Measurements from ENCODE around the gene MLIP.
"Not testable (repeated sequence)": the region's sequence is repeated elsewhere in the genome, so short reads cannot be mapped to it uniquely, and the experiment has no call there.

MLIP gene, protein sequence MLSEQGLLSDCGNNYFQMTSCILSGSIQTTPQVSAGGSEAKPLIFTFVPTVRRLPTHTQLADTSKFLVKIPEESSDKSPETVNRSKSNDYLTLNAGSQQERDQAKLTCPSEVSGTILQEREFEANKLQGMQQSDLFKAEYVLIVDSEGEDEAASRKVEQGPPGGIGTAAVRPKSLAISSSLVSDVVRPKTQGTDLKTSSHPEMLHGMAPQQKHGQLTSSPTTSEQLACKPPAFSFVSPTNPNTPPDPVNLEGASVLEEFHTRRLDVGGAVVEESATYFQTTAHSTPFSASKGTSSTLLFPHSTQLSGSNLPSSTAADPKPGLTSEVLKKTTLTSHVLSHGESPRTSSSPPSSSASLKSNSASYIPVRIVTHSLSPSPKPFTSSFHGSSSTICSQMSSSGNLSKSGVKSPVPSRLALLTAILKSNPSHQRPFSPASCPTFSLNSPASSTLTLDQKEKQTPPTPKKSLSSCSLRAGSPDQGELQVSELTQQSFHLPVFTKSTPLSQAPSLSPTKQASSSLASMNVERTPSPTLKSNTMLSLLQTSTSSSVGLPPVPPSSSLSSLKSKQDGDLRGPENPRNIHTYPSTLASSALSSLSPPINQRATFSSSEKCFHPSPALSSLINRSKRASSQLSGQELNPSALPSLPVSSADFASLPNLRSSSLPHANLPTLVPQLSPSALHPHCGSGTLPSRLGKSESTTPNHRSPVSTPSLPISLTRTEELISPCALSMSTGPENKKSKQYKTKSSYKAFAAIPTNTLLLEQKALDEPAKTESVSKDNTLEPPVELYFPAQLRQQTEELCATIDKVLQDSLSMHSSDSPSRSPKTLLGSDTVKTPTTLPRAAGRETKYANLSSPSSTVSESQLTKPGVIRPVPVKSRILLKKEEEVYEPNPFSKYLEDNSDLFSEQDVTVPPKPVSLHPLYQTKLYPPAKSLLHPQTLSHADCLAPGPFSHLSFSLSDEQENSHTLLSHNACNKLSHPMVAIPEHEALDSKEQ

DNA sequence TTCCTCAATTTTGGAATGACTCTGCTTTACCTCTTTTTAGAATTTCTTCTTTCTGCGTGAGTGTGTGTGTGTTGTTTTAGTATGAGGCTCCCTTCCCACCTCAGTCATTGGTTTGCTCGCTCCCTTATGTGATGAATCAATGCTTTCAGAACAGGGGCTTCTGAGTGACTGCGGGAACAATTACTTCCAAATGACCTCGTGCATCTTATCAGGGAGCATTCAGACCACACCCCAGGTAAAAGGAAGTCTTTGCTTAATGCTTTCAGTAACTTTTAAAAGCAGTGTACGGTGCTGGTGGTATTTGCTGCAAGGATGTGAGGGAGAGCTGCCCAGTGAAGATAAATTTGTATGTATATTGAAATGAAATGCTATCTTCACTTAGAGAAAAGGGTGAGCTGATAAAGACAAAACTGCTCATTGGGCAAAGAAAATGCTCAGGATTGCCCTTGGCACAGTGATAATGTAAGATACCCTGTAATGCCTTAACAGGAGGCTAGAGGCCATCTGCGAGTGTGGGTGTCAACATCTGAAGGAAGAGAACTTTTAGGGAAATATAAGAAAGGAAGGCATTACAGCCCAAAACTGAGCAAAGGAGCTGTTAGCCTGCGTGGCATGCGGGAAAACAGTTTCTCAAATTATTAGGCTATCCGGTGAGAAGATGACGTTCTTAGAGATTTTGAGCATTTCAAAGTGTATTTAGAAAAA lies at the start of gene MLIP:
TSS of gene MLIP (plus strand) at position 103 of the 705 bp plus-strand sequence. CDS start at position 140, 37 bp downstream.
- no peak for DNase-seq (ENCODE audit: low spot score)

DNA sequence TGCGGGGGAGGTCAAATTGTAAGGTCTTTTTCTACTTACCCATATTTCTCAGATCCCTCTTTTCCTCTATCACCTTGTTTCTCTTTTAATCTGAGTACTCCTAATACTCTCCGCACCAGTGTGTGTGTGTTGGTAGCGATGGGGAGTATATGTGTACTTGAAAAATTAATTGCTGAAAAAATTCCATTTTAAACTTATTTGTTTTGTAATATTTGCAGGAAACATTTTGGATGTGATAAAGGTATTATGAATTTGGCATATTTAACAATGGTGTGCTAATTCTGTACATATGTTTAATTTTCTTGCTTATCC lies 48.1 kb upstream of the MLIP start:
- no peak for DNase-seq (ENCODE audit: low spot score)

DNA sequence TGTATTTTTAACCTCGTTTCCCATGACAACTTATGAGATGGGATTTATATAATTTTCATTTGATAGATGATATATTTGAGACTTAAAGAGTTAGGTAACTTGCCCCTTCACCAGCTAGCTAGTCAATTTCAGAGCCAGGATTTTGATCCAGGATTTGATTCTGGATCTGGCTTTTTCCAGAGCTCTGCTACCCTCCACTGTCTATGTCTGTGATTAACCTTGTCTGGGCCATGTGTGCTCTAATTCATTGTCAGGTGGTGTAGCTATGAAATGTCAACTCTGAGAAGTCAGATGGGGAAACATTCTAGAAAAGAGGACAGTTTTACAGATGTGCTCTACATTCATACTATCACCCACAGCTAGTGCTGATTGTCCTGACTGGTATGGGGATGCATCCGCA lies 42.5 kb upstream of the MLIP start:
- no peak for DNase-seq (ENCODE audit: low spot score)

DNA sequence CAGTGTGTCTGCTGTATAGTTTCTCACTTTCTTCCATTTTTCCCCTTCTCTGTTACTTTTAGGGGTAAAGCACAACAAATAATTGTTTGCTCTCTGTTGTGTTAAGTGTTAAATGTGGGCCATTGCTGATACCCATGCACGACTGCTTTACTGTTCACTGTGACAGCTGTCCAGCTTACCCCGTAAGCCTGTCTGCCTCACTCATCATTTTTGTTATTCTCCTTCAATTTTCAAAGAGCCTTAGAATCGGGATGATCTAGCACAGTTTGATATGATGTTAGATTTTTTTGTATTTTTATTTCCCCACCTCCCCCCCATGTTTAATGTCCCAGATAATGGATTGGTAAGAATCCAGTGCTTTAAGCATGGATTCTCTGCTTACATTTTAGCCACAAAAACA lies 41.2 kb upstream of the MLIP start:
- no peak for DNase-seq (ENCODE audit: low spot score)

DNA sequence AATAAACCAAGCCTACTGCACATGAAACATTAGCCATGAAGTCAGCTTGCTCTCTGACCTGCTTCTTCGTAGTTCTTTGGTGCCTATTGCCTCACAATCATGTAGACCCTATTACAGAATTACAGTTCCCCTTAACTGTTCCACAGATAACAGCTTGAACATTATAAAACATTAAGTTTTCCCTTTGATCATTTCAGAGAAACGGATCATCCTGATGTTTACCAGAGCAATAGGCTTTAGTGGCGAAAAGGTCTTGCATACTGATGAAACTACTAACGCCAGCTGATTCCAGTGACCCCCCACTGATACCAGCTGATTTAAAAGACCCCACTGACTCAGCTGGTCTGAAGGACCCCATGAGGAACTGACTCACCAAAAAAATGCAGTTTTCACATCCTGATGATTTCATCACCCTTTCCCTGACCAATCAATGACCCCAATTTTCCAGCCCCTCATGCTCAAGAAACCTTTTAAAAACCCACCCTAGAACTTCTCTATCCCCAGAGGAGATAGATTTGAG lies 39.4 kb upstream of the MLIP start:
- DNase-seq (ENCODE audit: low spot score): no peak

DNA sequence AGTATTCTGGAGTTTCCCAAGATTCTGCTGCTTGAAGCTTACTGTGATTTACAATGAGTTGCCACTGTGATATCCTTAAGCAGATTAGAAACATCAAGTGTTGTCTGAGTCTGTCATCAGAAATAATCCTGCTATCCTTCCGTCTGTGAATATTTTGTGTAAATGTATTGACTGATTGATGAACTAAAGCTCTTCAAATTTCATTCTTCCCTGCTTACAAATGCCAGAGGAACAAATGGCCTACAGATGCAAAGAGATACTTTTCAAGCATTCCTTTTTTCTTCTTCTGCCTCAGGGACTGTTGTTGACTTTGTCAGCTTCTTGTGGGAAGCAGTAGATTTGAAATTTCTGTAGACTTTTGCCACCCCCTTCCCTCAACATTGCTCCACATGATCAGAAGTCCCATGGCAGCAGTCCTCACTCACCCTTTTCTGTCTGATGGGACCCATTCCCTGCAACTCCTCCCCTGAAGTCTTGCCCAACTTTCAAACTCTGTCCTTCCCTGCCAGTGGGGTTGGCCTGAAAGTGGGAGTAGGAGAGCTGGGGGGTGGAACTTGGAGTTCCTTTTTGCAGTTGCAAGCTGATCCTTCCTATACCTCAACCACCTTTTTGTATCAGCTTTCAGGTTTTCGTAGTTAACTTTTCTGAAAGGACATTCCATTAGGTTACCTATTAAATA lies 38.5 kb upstream of the MLIP start:
- DNase-seq (ENCODE audit: low spot score): no peak

DNA sequence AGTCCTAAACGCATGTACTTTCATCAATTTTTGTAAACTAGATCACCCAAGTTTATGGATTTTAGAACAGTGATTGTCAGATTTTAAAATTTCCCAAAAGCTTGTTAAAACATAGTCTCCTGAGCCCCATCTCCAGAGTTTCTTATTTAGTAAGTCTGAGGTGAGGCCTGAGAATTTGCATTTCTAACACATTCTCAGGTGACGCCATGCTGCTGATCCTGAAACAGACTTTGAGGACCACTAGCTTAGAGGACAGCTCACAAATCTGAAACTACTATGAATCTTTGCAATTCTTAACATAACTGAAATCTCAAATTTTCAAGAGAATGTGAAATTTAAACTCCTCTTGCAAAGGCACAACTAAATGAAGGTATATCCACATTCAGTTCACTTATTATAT lies 37.8 kb upstream of the MLIP start:
- no peak for DNase-seq (ENCODE audit: low spot score)

DNA sequence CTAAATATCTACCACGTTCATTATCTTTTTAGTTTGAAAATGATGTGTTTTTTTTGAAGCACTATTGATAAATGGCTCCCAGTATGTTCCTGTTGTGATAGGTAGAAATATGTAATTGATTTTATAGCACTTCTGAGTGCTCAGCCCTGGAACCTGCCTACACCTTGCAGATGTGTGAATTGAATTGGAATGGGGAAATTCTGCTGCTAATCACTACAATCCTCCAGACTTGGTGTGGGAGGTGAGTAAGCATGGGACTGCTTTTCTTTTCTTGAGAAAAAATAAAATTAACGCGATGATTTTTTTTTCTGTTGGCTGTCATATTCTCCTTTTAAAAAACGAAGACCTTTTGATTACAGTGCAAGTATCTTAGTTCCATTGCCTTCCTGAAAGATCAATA lies 37.1 kb upstream of the MLIP start:
- DNase-seq (ENCODE audit: low spot score): no peak

DNA sequence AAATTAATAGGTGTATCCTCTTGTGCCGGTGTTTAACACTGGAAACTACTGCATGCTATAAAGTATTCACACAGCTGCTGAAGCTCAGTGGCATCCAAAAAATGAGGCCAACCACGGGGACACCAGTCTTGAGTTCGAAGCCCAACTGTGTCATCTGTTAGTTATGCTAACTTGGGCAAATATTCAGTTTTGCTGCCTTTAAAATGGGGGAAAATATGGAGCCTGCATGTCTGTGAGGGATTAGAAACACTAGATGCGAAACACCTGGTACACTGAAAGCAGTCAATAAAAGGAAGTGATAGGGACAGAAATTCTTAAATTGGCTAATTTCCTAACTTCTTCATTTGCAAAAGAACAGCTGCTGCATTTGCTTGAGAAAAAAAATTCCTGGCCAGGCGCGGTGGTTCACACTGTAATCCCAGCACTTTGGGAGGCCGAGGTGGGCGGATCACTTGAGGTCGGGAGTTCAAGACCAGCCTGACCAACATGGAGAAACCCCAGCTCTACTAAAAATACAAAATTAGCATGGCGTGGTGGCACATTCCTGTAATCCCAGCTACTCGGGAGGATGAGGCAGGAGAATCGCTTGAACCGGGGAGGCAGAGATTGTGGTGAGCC lies 36.6 kb upstream of the MLIP start:
- no peak for DNase-seq (ENCODE audit: low spot score)

DNA sequence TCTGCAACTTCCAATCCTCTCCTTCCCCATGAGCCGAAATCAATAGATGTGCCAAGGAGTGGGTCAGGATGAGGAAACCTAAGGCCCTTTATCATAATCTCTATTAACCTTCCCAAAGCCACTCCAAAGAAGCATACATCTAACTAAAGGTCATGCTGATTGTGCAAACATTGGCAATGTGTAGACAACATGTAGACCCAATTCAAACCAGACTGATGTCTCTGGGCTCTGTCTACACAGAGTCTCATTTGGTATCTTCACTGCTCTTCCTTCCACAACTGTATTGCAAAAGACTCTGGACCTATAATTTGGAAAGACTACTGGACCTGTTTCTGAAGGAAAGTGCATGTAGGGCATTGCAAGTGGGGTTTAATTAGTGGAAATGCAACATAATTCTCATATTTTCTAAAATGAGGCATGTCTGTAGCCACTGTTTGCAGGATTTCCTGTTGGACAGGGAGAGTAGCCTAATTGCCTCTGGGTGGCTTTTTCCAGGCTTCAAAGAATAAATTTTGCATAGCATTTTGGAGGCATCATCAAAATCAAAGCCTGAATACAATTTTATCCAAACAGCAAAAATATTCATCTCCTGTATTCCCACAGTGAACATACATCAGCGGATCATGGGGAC lies 35.0 kb upstream of the MLIP start:
- DNase-seq (ENCODE audit: low spot score): no peak

DNA sequence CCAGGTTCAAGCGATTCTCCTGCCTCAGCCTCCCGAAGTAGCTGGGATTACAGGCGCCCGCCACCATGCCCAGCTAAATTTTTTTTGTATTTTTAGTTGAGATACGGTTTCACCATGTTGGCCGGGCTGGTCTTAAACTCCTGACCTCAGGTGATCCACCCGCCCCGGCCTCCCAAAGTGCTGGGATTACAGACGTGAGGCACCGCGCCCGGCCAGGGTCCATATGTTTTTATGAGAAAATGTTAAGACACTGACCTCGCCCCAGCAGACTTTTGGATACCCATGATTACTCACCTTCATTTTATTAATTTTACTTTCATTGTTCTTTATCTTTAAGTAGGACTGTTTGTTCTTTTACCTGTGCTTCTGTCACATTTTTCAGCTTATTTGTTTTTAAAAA lies 29.7 kb upstream of the MLIP start:
- not testable (repeated sequence) for DNase-seq (ENCODE audit: low spot score)

DNA sequence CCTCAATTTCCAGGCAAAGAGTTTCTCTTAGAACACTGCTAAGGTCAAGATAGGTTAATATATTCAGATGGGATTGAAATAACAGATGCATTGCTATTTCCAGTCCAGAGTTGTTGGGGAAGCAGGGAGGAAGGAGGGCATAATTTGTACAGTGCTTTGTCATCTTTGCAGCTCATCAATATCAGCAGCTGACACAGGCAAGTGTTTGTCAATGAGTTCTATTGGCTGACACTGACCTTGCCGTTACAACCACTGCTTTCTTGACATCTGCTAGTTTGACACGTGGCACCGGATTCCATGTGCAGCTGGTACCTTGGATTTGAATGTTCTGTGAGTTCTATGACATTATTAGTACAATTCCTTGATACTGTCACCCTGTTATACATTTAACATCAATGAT lies 28.0 kb upstream of the MLIP start:
- no peak for DNase-seq (ENCODE audit: low spot score)

DNA sequence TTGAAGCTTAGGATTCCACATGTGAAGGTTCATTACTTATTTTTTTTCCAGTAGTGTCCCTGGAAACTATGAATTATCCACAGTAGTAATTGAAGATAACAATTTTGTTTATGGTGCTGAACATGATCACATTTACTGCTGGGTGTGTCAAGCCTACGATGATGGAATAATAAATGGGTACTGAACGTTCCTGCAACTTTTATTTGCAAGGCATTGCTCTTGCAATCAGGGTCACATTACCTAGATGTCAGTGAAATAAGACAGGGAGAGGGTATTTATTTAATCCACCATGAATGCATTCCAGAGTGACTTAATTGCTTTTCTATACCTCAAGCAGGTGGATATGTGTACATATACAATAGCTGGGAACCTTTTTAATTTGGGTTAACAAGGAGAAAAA lies 27.0 kb upstream of the MLIP start:
- no peak for DNase-seq (ENCODE audit: low spot score)

DNA sequence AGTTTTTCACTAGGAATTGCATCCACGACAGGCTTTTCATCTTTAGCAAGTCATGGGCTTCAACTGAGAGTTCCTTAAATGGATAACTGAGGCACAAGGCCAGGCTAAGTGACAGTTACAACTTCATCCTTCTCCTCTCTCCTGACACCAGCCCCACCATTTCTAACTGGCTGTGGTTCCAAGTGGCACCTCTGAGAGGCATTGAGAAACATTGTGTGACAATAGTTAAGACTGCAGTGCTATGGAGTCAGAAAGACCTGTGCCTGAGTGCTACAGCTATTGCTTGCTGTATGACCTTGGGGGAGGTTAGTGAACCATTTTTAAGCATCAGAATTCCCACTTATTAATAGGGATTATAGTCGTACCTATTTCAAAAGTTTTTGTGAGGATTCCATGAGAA lies 26.2 kb upstream of the MLIP start:
- no peak for DNase-seq (ENCODE audit: low spot score)

DNA sequence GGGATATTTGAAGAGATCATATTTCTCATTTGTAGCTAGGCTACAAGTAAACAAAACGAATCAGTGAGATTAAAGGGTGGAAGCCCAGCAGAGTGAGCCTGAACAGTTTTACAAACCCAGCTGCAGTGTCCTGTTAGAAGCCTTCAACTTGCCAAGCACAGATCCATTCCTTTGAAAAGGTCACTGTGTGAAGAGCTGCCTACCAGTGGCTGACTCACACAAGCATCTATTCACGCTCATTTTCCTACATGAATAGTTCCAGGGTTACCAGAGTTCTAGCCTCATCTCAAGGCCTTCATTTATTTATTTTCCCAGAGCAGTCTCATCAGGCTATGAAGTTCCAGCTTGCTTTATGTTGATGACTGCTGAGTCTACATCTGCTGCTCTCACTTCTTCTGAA lies 25.7 kb upstream of the MLIP start:
- DNase-seq (ENCODE audit: low spot score): peak; percentile 7

DNA sequence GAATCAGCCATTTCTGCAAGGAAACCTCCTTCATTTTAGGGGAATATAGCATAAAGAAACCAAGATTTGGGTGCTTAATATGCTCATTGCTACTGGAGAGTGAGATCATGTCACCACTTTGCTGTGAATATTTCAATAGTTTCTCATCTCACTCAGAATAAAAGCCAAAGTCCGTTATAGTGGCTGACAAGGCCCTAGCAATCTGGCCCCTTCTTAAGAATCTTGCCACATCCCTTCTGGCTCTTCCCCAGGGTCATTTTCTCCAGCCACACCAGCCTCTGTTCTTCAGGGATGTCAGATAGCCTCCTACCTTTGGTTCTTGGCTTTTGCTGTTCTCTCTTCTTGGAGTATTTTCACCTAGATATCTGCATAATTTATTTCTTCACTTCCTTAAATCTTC lies 24.8 kb upstream of the MLIP start:
- no peak for DNase-seq (ENCODE audit: low spot score)

DNA sequence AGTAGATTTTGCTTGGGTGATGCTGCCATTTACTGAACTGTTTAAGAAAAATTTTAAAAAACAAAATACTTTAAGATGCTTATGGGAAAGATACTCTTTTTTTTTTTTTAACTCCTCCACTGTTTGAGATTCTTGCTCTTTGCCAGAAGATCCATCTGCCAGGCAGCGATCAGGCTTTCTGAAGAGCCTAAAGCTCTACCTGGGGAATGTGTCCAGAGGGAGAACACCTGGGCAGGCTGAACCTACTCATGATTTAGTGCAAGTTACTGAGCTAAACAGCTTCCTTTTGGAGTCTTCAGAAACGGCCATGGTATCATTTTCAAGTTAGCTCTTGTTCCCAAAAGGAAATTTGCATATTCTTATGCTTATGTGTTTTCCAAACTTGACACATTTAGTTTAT lies 23.5 kb upstream of the MLIP start:
- DNase-seq (ENCODE audit: low spot score): no peak

DNA sequence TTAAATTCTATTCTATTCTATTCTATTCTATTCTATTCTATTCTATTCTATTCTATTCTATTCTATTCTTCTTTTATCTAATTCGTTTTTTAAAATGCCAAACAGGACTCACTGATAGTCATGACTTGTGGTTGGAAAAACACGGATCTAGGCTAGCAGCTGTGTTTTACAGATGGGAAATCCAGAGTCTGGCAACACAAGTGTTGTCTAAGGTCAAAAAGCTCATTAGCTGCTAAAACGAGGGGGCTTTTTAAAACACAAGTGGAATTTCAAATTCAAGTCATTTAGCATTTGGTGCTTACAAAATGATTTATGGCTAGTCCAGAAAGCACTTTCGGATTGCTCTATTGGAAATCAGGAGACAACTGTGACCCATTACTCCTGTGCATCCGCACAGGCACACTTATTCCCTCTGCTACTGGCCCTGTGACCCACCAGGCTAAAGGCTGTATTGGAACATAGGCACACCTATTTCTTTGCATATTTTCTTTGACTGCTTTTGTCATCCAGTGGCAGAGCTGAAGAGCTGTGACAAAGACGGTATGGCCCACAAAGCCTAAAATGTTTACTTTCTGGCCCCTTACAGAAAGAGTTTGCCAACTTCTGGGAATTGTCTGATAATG lies 17.8 kb upstream of the MLIP start:
- no peak for DNase-seq (ENCODE audit: low spot score)

DNA sequence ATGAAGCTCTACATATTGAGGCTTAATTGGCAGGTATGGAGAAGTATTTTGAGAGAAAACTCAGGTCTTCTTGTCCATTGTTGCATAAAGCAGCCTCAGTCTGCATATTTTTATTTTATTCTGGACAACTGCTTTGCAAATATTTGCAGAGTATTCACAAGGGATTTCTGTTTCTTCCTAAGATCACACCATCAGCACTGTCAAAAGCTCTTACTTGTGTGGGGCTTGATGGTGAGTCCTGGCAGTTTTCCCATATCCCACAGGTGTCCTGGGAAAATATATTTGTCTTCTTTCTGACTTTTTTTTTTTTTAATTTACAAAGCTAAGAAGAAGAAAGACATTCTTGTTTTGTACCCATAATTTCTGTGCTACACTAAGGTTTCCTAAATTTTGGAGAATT lies 16.9 kb upstream of the MLIP start:
- DNase-seq (ENCODE audit: low spot score): no peak

DNA sequence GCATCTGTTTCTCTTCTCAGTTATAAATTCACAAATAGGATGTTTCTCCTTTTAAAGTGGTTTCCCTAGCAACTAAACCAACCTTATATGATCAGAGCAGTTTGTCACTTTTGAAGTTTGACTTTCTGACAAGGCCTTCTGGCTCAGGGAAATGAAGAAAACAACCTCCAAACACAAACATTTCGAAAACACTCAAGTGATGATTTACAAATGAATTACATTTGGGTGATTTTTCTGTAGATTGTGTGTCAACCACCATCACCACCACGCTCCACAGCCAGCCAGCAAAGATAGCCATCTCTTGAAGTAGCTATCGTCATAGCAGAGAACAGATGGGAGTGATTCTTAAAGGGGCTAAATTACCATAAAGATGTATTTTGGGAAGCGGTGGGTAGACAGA lies 16.5 kb upstream of the MLIP start:
- DNase-seq (ENCODE audit: low spot score): no peak
